HG03432 (cell line): ENCODE results near the gene RXRA.
A peak's percentile ranks its signal among the peaks of the same experiment; 100 is the strongest.

Experiments
- ATAC-seq: cut with Tn5 transposase; IDR thresholded peaks from one replicate; pipeline ENCODE4 v1.9.1; 2021; ENCODE audit warnings: mild to moderate bottlenecking, moderate library complexity; ENCODE audit not compliant: unreplicated experiment

The RXRA gene

GRCh38 chr9:134429007-134429406 is 102.8 kb downstream of the RXRA start:
- ATAC-seq, result no peak

- ATAC-seq, result no peak
Observed at GRCh38 chr9:134429481-134429880, 103.2 kb downstream of the RXRA start.

- no peak for ATAC-seq
Observed at GRCh38 chr9:134431095-134431494, 104.8 kb downstream of the RXRA start.

- ATAC-seq, result no peak
Observed at GRCh38 chr9:134431626-134432025, 105.4 kb downstream of the RXRA start.

GRCh38 chr9:134432471-134432870 is 106.2 kb downstream of the RXRA start:
- ATAC-seq, result no peak

- no peak for ATAC-seq
Observed at GRCh38 chr9:134433101-134433500, 106.8 kb downstream of the RXRA start.

- no peak for ATAC-seq
Observed at GRCh38 chr9:134433909-134434882, 107.9 kb downstream of the RXRA start.

GRCh38 chr9:134434894-134435506 is 108.7 kb downstream of the RXRA start:
- ATAC-seq, result no peak

GRCh38 chr9:134435550-134436378 is 109.5 kb downstream of the RXRA start:
- ATAC-seq, result no peak

- no peak for ATAC-seq
Observed at GRCh38 chr9:134436379-134436762, 110.1 kb downstream of the RXRA start.

- no peak for ATAC-seq
Observed at GRCh38 chr9:134436911-134437310, 110.7 kb downstream of the RXRA start.

- ATAC-seq, result no peak
Observed at GRCh38 chr9:134437403-134438194, 111.3 kb downstream of the RXRA start.

GRCh38 chr9:134438195-134438788 is 112.0 kb downstream of the RXRA start:
- no peak for ATAC-seq

- no peak for ATAC-seq
Observed at GRCh38 chr9:134439368-134439784, 113.1 kb downstream of the RXRA start.

GRCh38 chr9:134440636-134441226 is 114.5 kb downstream of the RXRA start:
- ATAC-seq, result no peak

- ATAC-seq, result no peak
Observed at GRCh38 chr9:134441227-134442084, 115.2 kb downstream of the RXRA start.

- no peak for ATAC-seq
Observed at GRCh38 chr9:134442085-134442474, 115.8 kb downstream of the RXRA start.

- peak; percentile 16 for ATAC-seq
Observed at GRCh38 chr9:134442486-134443173, 116.4 kb downstream of the RXRA start.
